HG02798 (cell line): ENCODE results near the gene F2RL3.
"Not testable (repeated sequence)": the region's sequence is repeated elsewhere in the genome, so short reads cannot be mapped to it uniquely, and the experiment has no call there.

Experiments used
- ATAC-seq: cut with Tn5 transposase; IDR thresholded peaks from one replicate; pipeline ENCODE4 v1.9.1; 2021; ENCODE audit warnings: mild to moderate bottlenecking; ENCODE audit not compliant: unreplicated experiment, poor library complexity

F2RL3 gene

GRCh38 chr19:16917401-16917800 lies 28.6 kb downstream of the F2RL3 start:
- ATAC-seq = no peak

GRCh38 chr19:16919496-16919895 lies 30.7 kb downstream of the F2RL3 start:
- no peak for ATAC-seq

GRCh38 chr19:16920816-16921529 lies 32.2 kb downstream of the F2RL3 start:
- no peak for ATAC-seq

DNA sequence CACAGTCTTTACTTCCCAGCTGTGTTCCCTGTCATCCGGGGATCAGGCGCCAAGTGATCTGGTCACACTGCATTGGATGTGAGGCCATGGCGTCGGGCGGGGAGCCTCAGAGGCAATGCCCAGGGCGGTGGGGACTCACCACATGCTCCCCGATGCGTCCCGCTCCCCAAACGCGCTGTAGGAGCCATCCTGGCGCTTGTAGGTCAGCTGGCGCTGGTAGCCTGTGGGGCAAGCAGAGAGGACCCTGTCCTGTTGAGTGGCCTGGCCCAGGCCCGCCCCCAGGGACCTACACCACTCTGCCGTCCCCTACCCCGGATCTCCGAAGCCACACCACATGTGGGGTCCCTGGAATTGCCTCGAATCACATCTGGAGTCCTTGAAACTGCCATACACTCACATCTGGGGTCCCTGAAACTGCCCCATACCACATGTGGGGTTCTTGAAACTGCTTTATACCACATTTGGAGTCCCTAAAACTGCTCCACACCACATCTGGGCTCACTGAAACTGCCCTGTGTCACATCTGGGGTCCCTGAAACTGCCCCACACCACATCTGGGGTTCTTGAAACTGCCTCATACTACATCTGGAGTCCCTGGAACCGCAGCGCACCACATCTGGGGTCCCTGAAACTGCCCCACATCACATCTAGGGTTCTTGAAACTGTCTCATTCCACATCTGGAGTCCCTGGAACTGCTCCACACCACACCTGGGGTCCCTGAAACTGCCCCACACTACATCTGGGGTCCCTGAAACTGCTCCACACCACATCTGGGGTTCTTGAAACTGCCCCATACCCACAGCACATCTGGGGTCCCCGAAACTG lies 33.2 kb downstream of the F2RL3 start:
- ATAC-seq = no peak

DNA sequence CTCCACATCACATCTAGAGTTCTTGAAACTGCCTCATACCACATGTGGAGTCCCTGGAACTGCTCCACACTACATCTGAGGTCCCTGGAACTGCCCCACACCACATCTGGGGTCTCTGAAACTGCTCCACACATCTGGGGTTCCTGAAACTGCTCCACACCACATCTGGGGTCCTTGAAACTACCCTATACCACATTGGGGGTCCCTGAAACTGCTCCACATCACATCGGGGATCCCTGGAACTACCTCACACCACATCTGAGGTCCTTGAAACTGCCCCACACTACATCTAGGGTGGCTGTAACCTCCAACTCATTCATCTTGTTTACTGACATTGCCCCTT lies 33.8 kb downstream of the F2RL3 start:
- ATAC-seq = no peak

DNA sequence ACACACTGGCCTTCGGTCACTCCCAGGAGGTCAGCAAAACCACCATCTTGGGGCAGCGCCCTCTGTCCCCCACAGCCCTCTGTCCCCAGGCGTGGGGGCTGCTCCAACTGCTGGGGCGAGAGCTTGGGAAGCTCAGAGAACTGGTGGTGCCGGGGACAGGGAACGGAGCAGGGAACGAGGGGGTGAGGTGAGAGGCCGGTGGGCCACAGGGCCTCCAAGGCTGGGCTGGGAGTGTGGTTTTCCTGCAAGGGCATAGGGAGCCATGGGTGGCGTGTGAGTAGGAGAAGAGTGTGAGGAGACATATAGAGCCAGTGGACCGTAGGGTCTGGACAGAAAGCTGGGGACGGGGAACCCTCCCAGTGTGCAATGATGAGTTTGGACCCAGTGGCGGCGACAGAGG lies 34.1 kb downstream of the F2RL3 start:
- no peak for ATAC-seq

GRCh38 chr19:16927883-16928282 lies 39.1 kb downstream of the F2RL3 start:
- ATAC-seq = no peak

GRCh38 chr19:16928351-16928750 lies 39.6 kb downstream of the F2RL3 start:
- ATAC-seq = no peak

DNA sequence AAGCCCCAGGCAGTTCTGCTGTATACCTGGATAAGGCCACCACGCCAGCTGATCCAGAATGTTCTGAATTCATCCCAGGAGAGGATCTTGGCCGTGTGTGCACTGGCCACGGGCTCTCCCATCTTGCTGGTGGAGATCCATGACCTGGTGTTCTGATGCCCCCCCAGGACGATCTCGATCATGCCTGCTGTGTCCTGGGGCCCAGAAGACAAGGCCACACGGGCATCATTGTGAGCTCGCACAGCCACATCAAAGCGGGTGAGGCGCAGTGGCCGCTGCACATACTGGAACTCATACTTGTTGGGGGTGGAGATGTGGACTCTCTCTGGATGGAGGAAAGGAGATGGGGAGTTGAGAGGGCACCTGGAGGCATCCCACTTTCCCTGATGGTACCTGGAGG lies 40.1 kb downstream of the F2RL3 start:
- ATAC-seq = no peak

DNA sequence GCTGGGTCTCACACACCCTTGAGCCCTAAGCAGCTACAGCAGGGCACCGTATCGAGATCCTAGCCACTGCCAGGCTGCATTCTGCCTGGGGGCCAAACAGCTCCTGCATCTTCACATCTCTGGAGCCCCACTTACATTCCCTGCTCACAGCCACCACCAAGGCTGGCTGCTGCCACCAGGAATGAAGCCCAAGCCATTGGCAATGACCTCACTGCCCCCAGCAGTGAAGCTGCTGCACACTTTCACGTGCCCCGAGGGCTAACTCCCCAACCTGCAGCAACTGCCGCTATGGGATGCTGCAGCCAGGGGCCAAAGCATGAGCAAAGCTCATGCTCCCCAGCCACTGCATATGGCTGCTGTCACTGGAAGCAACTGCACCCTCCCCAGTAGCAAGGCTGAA lies 42.0 kb downstream of the F2RL3 start:
- ATAC-seq = no peak

DNA sequence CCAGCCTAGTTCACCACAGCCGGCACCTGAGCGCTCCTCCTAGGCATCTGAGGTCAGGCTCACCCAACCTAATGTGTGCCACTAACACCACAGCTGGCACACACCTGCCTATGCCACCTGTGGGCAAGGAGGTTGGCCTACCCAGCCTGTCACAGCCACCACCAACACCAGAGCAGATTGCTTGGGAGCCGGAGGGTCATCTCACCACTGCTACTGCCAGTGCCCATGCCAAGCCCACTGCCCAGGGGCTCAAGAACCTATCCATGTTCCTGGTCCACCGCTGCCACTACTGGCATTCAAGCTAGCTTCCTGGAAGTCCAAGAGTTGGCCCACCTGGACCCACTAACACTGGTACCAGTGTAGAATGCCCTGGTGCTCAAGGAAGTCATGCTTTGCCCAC lies 42.5 kb downstream of the F2RL3 start:
- no peak for ATAC-seq

DNA sequence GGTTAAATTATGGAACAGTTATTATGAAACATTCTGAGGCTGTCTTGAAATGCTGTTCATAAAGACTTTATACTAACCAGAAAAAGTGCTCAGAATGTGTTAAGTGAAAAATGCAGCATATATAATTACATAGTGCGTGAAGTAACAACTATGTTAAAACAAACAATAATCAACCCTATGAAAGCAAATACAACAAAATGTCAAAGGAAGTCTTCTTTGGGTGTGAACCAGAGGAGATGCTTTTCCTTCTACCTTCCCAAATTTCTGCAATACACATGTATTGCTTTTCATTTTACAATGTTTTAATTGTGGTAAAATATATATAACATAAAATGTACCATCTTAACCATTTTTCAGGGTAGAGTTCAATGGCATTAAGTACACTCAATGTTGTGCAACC lies 45.7 kb downstream of the F2RL3 start:
- no peak for ATAC-seq

GRCh38 chr19:16936901-16937300 lies 48.1 kb downstream of the F2RL3 start:
- no peak for ATAC-seq

DNA sequence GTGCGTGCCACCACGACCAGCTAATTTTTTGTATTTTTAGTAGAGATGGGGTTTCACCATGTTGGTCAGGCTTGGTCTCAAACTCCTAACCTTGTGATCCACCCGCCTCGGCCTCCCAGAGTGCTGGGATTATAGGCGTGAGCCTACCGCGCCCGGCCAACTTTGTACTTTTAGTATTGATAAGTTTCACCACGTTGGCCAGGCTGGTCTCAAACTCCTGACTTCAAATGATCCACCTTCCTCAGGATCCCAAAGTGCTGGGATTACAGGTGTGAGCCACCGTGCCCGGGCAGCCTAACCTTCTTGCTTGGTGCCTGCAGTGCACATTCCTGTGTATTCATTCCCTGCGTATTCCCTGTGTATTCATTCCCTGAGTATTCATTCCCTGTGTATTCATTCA lies 49.0 kb downstream of the F2RL3 start:
- ATAC-seq = not testable (repeated sequence)

GRCh38 chr19:16938211-16938610 lies 49.4 kb downstream of the F2RL3 start:
- ATAC-seq = no peak

DNA sequence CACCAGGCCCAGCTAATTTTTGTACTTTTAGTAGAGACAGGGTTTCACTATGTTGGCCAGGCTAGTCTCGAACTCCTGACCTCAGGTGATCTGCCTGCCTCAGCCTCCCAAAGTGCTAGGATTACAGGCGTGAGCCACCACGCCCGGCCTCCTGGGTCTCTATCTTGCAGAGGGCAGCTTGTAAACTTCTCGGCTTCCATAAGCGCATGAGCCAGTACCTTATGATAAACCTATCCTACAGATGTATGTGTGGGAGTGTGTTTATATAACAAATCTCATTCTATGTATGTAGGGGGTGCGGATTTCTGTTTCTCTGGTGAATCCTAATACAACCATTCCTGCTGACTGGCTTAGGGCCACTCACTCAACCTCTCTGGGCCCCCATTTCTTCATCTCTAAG lies 51.3 kb downstream of the F2RL3 start:
- ATAC-seq = not testable (repeated sequence)

DNA sequence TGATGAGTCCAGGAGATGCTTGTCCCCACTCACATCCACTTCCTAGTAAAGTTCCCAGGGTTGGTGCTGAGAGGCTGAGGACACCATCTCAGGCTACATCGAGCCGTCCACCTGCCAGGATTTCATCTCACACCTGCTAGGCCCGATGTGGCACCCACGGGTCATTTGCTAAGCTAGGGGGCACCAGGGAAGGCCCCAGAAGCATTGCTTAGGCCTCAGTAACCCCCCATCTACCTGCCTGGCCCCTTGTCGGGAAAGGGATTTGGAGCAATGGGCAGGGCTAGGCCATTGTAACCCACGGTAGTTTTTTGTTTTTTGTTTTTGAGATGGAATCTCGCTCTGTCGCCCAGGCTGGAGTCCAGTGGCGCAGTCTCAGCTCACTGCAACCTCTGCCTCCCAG lies 51.8 kb downstream of the F2RL3 start:
- ATAC-seq = no peak
